Esophagus squamous epithelium (tissue), 4 donors: Measurements from ENCODE around the gene MGMT.

Experiments
- POLR2A ChIP-seq, 4 donors: fragments of 450-650 bp; IDR thresholded peaks; one replicate each; pipeline ENCODE4 v1.6.1; 2017; ENCODE audit warnings: antibody characterized with exemption in 4 of 4, mild to moderate bottlenecking in 4 of 4, moderate library complexity in 3 of 4
- TF ChIP-seq, protein P1 (sequence below), 6 experiments: fragments of 450-650 bp in 4 of 6; fragments of 200-600 bp in 2 of 6; sonication (generic) in 2 of 6; IDR thresholded peaks; one replicate each; pipeline ENCODE4 v1.5.1; 2016 to 2019; ENCODE audit warnings: antibody characterized with exemption in 6 of 6, mild to moderate bottlenecking in 4 of 6, moderate library complexity in 4 of 6

- TF ChIP-seq POLR2A (IDR thresholded peaks at IDR 0.05) = no peak
- TF ChIP-seq, protein P1, sequence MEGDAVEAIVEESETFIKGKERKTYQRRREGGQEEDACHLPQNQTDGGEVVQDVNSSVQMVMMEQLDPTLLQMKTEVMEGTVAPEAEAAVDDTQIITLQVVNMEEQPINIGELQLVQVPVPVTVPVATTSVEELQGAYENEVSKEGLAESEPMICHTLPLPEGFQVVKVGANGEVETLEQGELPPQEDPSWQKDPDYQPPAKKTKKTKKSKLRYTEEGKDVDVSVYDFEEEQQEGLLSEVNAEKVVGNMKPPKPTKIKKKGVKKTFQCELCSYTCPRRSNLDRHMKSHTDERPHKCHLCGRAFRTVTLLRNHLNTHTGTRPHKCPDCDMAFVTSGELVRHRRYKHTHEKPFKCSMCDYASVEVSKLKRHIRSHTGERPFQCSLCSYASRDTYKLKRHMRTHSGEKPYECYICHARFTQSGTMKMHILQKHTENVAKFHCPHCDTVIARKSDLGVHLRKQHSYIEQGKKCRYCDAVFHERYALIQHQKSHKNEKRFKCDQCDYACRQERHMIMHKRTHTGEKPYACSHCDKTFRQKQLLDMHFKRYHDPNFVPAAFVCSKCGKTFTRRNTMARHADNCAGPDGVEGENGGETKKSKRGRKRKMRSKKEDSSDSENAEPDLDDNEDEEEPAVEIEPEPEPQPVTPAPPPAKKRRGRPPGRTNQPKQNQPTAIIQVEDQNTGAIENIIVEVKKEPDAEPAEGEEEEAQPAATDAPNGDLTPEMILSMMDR (IDR thresholded peaks at IDR 0.05) = no peak
Observed at GRCh38 chr10:129689671-129690071, 222.6 kb downstream of the MGMT start.
